Endodermal cell (in vitro differentiated cells): ENCODE data around the gene NOG. TPM values are rescaled to one million over a fixed set of nuclear protein-coding genes. Genes with fewer than 3 reads are reported as not detected.

Source experiments
- DNase-seq: peaks from one replicate; pipeline ENCODE4 v3.0.0-alpha.2; 2017
- H3K27ac ChIP-seq: 2 replicates; pipeline ENCODE4 v1.5.1; 2013; ENCODE audit warnings: mild to moderate bottlenecking, low read depth, low read length, moderate library complexity
- H3K27me3 ChIP-seq: 2 replicates; pipeline ENCODE4 v1.6.1; 2013; ENCODE audit warnings: mild to moderate bottlenecking, low read length, moderate library complexity; ENCODE audit not compliant: insufficient read depth, control insufficient read depth, poor library complexity, severe bottlenecking
- H3K36me3 ChIP-seq: 2 replicates; pipeline ENCODE4 v1.7.0; 2013; ENCODE audit warnings: mild to moderate bottlenecking, low read length, moderate library complexity; ENCODE audit not compliant: control insufficient read depth, insufficient read depth
- H3K4me1 ChIP-seq: one replicate; pipeline ENCODE4 v1.7.0; 2013; ENCODE audit warnings: low read length; ENCODE audit not compliant: control insufficient read depth, insufficient read depth
- H3K4me3 ChIP-seq: 2 replicates; pipeline ENCODE4 v1.5.1; 2013; ENCODE audit warnings: mild to moderate bottlenecking, low read length, moderate library complexity
- H3K9ac ChIP-seq: 2 replicates; pipeline ENCODE4 v1.6.1; 2013; ENCODE audit warnings: mild to moderate bottlenecking, low read length, moderate library complexity; ENCODE audit not compliant: poor library complexity, severe bottlenecking; ENCODE audit errors: extremely low read depth
- H3K9me3 ChIP-seq: 2 replicates; pipeline ENCODE4 v1.6.1; 2013; ENCODE audit warnings: mild to moderate bottlenecking, low read length, moderate library complexity; ENCODE audit not compliant: control insufficient read depth
- H3K27ac Mint-ChIP-seq: 2 replicates; pipeline ENCODE4 v1.8.0; 2020; ENCODE audit warnings: mixed read lengths
- H3K27me3 Mint-ChIP-seq: 2 replicates; pipeline ENCODE4 v1.8.0; 2021; ENCODE audit warnings: mild to moderate bottlenecking, mixed read lengths; ENCODE audit not compliant: insufficient read depth
- H3K36me3 Mint-ChIP-seq: 2 replicates; pipeline ENCODE4 v1.8.0; 2020; ENCODE audit warnings: low read depth, mixed read lengths
- H3K4me1 Mint-ChIP-seq: 2 replicates; pipeline ENCODE4 v1.8.0; 2020; ENCODE audit warnings: mixed read lengths
- H3K4me3 Mint-ChIP-seq: 2 replicates; pipeline ENCODE4 v1.8.0; 2020; ENCODE audit warnings: mild to moderate bottlenecking, moderate library complexity, mixed read lengths
- H3K9me3 Mint-ChIP-seq: 2 replicates; pipeline ENCODE4 v1.8.0; 2020; ENCODE audit warnings: mild to moderate bottlenecking, mixed read lengths
- WGBS, 2 experiments: methylation state at CpG; one replicate each; pipeline versions ENCODE4 v1.1.5 to v1.1.7; 2013; ENCODE audit warnings: missing lambda C conversion rate in 2 of 2, mixed read lengths in 1 of 2; ENCODE audit not compliant: insufficient coverage in 1 of 2, insufficient read length in 1 of 2; 5-methylcytosine and 5-hydroxymethylcytosine counted together
- total RNA-seq, 2 donors: library from RNA; stranded (reverse); fragmentation: NEBNext Ultra II Directional in 1 of 2; extraction: Animal tissue kit (Norgen Biotek cat#: 25700) in 1 of 2; gene quantifications; 2 replicates in 1 of 2; 3 replicates in 1 of 2; pipeline ENCODE4 v1.2.1, GENCODE V29; 2021
- TF ChIP-seq, protein P1 (sequence below): fragments of 200-600 bp; sonication (generic); conservative IDR thresholded peaks from 2 replicates; pipeline ENCODE4 v1.5.0; 2021; ENCODE audit warnings: antibody characterized with exemption, mild to moderate bottlenecking

NOG gene
- total RNA-seq, 2 donors from 2014 or later: 2.0 to 6.7 TPM

DNA sequence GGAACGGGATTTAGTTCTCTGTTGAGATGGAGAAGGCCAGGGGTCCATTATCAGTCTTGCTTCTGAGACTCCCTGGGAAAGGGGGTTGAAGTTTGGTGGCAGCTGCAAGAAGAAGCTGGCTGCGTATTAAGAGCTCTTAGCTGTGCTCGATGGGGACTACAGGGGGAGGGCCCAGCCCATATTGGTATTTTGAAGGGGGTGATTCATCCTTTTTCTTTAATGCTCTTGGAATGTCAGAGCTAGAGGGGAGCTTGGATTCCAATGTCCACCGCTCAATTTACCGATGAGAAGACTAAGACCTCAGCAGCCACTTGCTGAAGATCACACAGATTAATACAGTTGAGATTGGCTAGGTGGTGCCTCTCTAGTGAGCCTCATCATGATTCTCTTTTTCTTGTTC is 5.0 kb downstream of the NOG start:
- Histone ChIP-seq H3K27ac (no peak overlapping the region), H3K9ac (no peak overlapping the region), H3K9me3 (no peaks in the 10 kb centered on the region), H3K36me3 (no peaks in the 10 kb centered on the region), H3K27me3 (peaks cover 71% of the 10 kb centered on the region), H3K4me3 (no peak overlapping the region), H3K4me1 (no peaks in the 10 kb centered on the region)
- no peak for DNase-seq
- Mint-ChIP-seq H3K36me3 (no peaks in the 10 kb centered on the region), H3K4me3 (peak overlapping the region; percentile 64), H3K9me3 (no peaks in the 10 kb centered on the region), H3K4me1 (peaks cover 14% of the 10 kb centered on the region), H3K27ac (no peak overlapping the region), H3K27me3 (peaks cover 83% of the 10 kb centered on the region)
- TF ChIP-seq, protein P1, sequence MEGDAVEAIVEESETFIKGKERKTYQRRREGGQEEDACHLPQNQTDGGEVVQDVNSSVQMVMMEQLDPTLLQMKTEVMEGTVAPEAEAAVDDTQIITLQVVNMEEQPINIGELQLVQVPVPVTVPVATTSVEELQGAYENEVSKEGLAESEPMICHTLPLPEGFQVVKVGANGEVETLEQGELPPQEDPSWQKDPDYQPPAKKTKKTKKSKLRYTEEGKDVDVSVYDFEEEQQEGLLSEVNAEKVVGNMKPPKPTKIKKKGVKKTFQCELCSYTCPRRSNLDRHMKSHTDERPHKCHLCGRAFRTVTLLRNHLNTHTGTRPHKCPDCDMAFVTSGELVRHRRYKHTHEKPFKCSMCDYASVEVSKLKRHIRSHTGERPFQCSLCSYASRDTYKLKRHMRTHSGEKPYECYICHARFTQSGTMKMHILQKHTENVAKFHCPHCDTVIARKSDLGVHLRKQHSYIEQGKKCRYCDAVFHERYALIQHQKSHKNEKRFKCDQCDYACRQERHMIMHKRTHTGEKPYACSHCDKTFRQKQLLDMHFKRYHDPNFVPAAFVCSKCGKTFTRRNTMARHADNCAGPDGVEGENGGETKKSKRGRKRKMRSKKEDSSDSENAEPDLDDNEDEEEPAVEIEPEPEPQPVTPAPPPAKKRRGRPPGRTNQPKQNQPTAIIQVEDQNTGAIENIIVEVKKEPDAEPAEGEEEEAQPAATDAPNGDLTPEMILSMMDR: no peak
- WGBS, 2 experiments: 57 to 67% methylated on average over 3 to 5 of the region's 5 CpGs

DNA sequence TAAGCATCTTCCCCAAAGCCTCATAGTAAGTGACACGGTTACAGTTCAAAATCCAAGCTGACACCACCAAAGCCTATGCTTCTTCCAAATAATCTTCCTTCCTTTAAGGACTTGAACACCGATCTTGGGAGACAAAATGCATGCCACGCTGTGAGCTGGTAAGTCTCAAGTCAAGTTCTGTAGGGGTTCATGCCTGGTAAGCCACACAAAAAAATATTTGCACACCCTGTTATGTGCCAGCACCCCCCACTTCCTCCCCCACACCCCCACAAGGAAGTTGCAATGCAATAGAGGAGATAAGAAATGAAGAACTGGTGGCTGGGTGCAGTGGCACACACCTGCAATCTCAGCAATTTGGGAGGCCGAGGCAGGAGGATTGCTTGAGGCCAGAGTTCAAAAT is 5.6 kb downstream of the NOG start:
- WGBS, 2 experiments: 86 to 92% methylated on average over 4 of the region's 4 CpGs
- H3K36me3 ChIP-seq: no peaks in the 10 kb centered on the region
- peaks cover 75% of the 10 kb centered on the region for H3K27me3 ChIP-seq
- Mint-ChIP-seq H3K4me1 (peaks cover 21% of the 10 kb centered on the region), H3K27ac (no peak overlapping the region), H3K9me3 (no peaks in the 10 kb centered on the region), H3K36me3 (no peaks in the 10 kb centered on the region), H3K4me3 (no peak overlapping the region), H3K27me3 (peaks cover 90% of the 10 kb centered on the region)
- DNase-seq: no peak
- TF ChIP-seq, protein P1: no peak
- H3K9me3 ChIP-seq: no peaks in the 10 kb centered on the region
- H3K4me1 ChIP-seq: peaks cover 3% of the 10 kb centered on the region
- H3K27ac ChIP-seq: no peak overlapping the region
- H3K4me3 ChIP-seq: no peak overlapping the region
- H3K9ac ChIP-seq: no peak overlapping the region

DNA sequence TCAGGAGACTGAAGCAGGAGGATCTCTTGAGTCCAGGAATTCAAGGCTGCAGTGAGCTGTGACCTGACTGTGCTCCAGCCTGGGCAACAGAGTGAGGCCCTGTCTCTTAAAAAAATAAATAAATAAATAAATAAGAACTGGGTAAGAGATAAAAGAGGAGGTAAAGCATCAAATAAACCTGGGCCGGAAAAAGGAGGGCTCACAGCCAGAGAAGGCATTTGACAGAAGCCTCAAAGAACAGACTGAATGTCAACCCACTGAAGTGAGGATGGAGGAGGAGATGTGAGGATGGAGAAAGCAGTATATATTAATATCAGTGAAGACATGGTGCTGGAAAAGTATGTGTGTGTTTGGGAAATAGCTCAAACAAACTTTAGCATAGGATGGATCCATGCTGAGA is 6.1 kb downstream of the NOG start:
- H3K4me3 Mint-ChIP-seq: no peak overlapping the region
- H3K4me1 Mint-ChIP-seq: peaks cover 24% of the 10 kb centered on the region
- H3K4me1 ChIP-seq: peaks cover 3% of the 10 kb centered on the region
- TF ChIP-seq, protein P1: no peak
- DNase-seq: no peak
- no peak overlapping the region for H3K27ac Mint-ChIP-seq
- no peaks in the 10 kb centered on the region for H3K9me3 ChIP-seq
- WGBS, 2 experiments: 86 to 91% methylated on average over 1 of the region's 1 CpG
- H3K36me3 ChIP-seq: no peaks in the 10 kb centered on the region
- H3K36me3 Mint-ChIP-seq: no peaks in the 10 kb centered on the region
- H3K27me3 ChIP-seq: peaks cover 75% of the 10 kb centered on the region
- H3K9ac ChIP-seq: no peak overlapping the region
- H3K9me3 Mint-ChIP-seq: no peaks in the 10 kb centered on the region
- peaks cover 93% of the 10 kb centered on the region for H3K27me3 Mint-ChIP-seq
- no peak overlapping the region for H3K27ac ChIP-seq
- no peak overlapping the region for H3K4me3 ChIP-seq
